NB4 (cell line): ENCODE data around the gene CTNND2.

Source experiments
- DNase-seq: peaks from one replicate; pipeline ENCODE4 v3.0.0; 2010; ENCODE audit warnings: low read depth
- H3K4me3 ChIP-seq: one replicate; pipeline ENCODE4 v1.5.1; 2011; ENCODE audit warnings: mild to moderate bottlenecking, low read depth, low read length, moderate library complexity
- CTCF ChIP-seq: IDR thresholded peaks from one replicate; pipeline ENCODE4 v1.5.1; 2012; ENCODE audit warnings: low read depth, low read length
- MAX ChIP-seq: IDR thresholded peaks from 2 replicates; pipeline ENCODE4 v1.6.1; 2011; ENCODE audit warnings: low read depth, low read length
- MYC ChIP-seq: IDR thresholded peaks from 2 replicates; pipeline ENCODE4 v1.6.1; 2011; ENCODE audit warnings: low read depth, low read length
- POLR2A ChIP-seq: IDR thresholded peaks from 2 replicates; pipeline ENCODE4 v1.6.1; 2011; ENCODE audit warnings: mild to moderate bottlenecking; ENCODE audit not compliant: insufficient read length; ENCODE audit errors: extremely low read depth

CTNND2 gene

DNA sequence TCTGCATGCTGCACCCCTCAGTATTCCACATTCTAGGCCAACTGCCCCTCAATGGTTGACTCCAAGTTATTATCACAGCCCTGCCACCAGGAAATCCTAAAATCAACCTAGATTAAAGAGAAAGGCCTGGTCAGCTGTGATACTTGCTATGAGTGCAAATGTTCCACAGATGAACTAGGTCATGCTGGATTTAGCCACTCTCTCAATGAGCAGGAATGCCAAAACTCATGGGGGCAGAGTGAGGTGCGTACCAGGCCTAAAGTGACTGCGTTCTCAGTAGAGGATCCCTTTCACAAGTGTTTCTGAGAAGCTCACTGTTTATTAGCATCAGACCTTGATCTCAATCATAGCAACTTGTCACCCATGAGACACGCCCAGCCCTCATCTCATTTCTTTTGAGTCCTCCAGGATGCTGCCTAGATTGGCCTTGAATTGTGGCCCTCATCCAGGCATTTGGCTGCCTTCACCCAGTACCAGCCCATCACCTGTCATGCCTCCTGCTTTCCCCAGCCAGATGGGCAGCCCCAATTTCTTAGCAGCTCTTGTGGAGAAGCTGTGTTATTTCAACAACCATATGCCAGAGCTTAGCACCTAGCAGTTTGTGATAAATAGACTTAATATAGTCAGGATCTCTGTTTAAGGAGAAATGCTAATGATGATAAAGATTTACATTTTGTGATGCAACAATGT, 383.9 kb downstream of the CTNND2 start:
- DNase-seq = no peak
- TF ChIP-seq MYC (no peak), MAX (no peak), CTCF (no peak), POLR2A (no peak)
- no peak overlapping the region for H3K4me3 ChIP-seq

DNA sequence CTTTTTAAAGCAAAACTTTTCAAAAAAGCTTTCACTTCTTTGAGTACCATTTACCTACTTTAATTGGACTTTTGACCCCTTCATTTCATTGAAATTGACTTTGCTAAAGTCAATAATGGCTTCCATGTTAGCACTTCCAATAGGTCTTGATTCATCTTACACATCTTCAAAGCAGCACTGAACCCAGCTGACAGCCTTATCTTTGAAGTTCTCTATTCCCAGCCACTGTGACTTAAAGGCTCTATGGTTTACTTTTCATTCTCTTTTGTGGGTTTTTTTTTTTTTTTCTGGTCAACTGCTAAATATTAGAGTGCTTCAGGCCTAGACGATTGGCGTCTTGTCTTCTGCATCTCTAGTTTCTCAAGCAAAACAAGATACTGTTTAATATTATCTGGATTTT, 385.0 kb downstream of the CTNND2 start:
- no peak overlapping the region for H3K4me3 ChIP-seq
- no peak for DNase-seq
- TF ChIP-seq MAX (no peak), CTCF (no peak), POLR2A (no peak), MYC (no peak)

DNA sequence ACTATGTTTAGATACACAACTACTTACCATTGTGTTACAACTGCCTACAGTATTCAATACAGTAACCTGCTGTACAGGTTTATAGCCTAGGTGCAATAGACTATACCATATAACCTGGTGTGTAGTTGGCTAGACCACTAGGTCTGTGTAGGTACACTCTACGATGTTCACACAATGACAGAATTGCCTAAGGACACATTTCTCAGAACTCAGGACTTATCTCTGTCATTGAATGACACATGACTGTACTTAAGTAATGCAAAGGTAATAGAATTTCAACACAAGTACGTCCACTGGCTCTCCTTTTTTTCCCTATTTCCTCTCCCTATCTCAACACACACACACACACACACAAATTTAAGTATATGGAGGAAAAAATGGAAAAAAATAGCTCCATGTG, 385.6 kb downstream of the CTNND2 start:
- DNase-seq = no peak
- no peak overlapping the region for H3K4me3 ChIP-seq
- TF ChIP-seq MYC (no peak), POLR2A (no peak), CTCF (no peak), MAX (no peak)

DNA sequence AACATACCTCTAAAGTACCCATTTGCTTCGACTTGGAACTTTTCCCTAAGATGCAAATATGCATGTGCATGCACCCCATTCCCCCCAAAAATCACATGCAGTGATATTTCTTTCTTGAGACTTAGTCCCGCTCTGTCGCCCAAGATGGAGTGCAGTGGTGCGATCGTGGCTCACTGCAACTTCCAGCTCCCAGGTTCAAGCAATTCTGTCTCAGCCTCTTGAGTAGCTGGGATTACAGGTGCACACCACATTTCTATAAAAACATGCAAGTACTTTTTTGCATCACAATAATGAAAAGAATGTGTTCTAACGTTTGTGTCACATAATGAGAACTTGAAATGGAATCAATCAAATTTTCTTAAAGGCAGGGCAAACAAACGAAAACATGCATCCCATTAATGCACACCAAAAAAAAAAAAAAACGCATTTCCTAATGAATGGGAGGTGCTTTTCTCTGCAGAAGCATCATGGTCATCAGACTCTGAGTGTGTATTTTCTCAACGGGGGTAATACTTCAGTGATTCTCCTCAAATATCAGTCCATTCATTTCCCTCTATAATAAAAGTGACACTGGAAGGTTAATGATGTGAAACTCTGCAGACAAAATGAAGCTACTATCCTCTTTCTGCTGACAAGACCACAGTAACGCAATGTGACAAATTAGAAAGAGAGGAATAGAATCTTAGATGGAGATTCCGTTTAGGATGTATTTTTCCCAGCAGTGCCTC, 389.4 kb downstream of the CTNND2 start:
- DNase-seq = no peak
- TF ChIP-seq POLR2A = no peak
- no peak for TF ChIP-seq MAX
- TF ChIP-seq CTCF = no peak
- no peak for TF ChIP-seq MYC

GRCh38 chr5:11511878-11512277, 392.4 kb downstream of the CTNND2 start:
- TF ChIP-seq CTCF (no peak), POLR2A (no peak), MAX (no peak), MYC (no peak)
- H3K4me3 ChIP-seq = no peak overlapping the region
- DNase-seq = no peak

More for the DNA sequence above, 389.4 kb downstream of the CTNND2 start:
- H3K4me3 ChIP-seq = no peak overlapping the region
